HFFc6 (cell line): ENCODE data around the gene JUN. TPM values are rescaled to one million over a fixed set of nuclear protein-coding genes. Genes with fewer than 3 reads are reported as not detected.

ENCODE experiments used
- DNase-seq: peaks from one replicate; pipeline ENCODE4 v3.0.0-alpha.2; 2018
- H3K27ac Mint-ChIP-seq: 2 replicates; pipeline ENCODE4 v1.8.0; 2020; ENCODE audit warnings: mild to moderate bottlenecking, mixed read lengths
- H3K27me3 Mint-ChIP-seq: 2 replicates; pipeline ENCODE4 v1.8.0; 2021; ENCODE audit warnings: mild to moderate bottlenecking, moderate library complexity, mixed read lengths; ENCODE audit not compliant: insufficient read depth
- H3K36me3 Mint-ChIP-seq: 2 replicates; pipeline ENCODE4 v1.8.0; 2021; ENCODE audit warnings: low read depth, mixed read lengths
- H3K4me1 Mint-ChIP-seq: 2 replicates; pipeline ENCODE4 v1.8.0; 2020; ENCODE audit warnings: low read depth, mixed read lengths
- H3K4me3 Mint-ChIP-seq: 2 replicates; pipeline ENCODE4 v1.8.0; 2020; ENCODE audit warnings: mild to moderate bottlenecking, moderate library complexity, mixed read lengths
- H3K9me3 Mint-ChIP-seq: 2 replicates; pipeline ENCODE4 v1.8.0; 2020; ENCODE audit warnings: mild to moderate bottlenecking, mixed read lengths
- total RNA-seq, 6 experiments: library from RNA; stranded (reverse); fragmentation: NEBNext Ultra II Directional; extraction: Animal tissue kit (Norgen Biotek cat#: 25700); gene quantifications; 2 replicates in 1 of 6; 3 replicates in 5 of 6; pipeline ENCODE4 v1.2.3, GENCODE V29; 2021
- TF ChIP-seq, protein P1 (sequence below): fragments of 200-600 bp; sonication (generic); IDR thresholded peaks from 2 replicates; pipeline ENCODE4 v1.5.0; 2021; ENCODE audit warnings: antibody characterized with exemption, mild to moderate bottlenecking

The JUN gene
- total RNA-seq, 6 experiments from 2014 or later, result 80.5 to 91.1 (median 82.2) TPM

DNA sequence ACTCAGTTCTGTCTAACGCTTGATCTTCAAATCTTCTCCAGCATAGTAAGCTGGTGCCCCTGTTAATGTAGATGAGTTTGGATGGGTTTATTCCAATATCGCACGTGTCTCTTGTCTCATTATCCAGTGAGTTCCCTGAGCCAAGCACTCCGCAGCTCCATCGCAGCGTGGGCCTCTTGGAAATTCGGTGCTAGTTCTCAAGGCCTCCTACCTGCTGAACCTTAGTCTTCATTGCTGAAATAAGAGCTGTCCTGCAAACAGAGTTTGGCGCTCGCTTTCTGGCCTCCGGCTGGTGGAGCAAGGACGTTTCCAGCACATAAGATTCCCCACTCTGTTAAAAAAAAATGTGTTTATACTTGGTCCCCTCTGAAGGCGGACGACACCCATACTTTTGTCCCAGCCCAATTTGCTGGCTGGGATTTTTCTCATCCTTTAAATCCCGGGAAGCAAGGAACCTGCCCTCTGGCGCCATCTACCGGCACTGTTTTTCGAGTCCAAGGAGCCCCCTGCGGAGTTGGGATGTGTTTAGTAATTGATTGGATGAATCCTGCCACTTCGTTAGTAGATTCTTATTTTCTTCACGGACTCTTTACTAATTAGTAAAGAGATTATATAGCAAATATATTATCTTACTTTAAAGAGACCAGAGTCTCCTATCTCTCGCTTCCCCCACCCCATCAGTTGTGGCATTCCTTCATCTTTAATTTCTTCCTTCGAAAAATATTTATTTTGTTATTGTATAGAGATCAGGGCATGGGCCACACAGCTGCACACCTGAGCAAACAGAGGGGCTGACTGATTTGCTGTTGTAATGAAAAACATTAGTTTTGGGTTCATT is 14.7 kb downstream of the JUN start:
- peak overlapping the region; percentile 62 for H3K27ac Mint-ChIP-seq
- TF ChIP-seq, protein P1, sequence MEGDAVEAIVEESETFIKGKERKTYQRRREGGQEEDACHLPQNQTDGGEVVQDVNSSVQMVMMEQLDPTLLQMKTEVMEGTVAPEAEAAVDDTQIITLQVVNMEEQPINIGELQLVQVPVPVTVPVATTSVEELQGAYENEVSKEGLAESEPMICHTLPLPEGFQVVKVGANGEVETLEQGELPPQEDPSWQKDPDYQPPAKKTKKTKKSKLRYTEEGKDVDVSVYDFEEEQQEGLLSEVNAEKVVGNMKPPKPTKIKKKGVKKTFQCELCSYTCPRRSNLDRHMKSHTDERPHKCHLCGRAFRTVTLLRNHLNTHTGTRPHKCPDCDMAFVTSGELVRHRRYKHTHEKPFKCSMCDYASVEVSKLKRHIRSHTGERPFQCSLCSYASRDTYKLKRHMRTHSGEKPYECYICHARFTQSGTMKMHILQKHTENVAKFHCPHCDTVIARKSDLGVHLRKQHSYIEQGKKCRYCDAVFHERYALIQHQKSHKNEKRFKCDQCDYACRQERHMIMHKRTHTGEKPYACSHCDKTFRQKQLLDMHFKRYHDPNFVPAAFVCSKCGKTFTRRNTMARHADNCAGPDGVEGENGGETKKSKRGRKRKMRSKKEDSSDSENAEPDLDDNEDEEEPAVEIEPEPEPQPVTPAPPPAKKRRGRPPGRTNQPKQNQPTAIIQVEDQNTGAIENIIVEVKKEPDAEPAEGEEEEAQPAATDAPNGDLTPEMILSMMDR, result peak; percentile 96
- peak; percentile 55 for DNase-seq
- H3K27me3 Mint-ChIP-seq, result peaks cover 1% of the 10 kb centered on the region; the same call in 1 of the 2 replicates
- H3K4me1 Mint-ChIP-seq, result peaks cover 70% of the 10 kb centered on the region
- peaks cover 14% of the 10 kb centered on the region for H3K36me3 Mint-ChIP-seq
- peaks cover 5% of the 10 kb centered on the region; the same call in 1 of the 2 replicates for H3K9me3 Mint-ChIP-seq
- H3K4me3 Mint-ChIP-seq, result peak overlapping the region; percentile 54

DNA sequence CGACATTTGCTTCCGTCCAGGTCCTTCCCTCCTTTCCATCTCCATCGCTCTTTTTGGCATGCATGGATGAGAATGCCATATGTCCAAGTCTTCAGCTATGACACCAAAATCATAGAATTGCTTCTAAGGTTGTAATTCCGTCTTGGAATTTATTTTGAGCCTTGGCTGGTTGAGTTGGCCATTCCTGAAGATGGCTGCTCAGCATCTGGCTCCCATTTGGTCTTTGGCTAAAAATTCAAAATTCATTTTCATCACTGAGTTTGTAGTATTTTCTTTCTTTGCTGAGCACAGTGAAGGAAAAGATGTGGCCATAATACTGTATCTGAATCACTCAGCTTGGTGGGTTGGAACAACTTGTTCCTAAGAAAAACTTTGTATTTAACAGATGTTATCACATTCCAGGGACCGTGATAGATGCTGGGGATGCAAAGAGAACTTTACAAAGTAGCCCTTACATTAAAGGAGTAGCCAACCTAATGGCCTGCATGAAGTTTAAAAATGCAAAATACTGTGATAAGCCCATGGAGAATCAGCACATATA is 15.6 kb downstream of the JUN start:
- Mint-ChIP-seq H3K27me3 (peaks cover 1% of the 10 kb centered on the region; the same call in 1 of the 2 replicates), H3K4me3 (peak overlapping the region; percentile 57; the same call in 1 of the 2 replicates), H3K4me1 (peaks cover 72% of the 10 kb centered on the region), H3K9me3 (peaks cover 5% of the 10 kb centered on the region; the same call in 1 of the 2 replicates), H3K36me3 (peaks cover 14% of the 10 kb centered on the region), H3K27ac (peak overlapping the region; percentile 51; the same call in 1 of the 2 replicates)
- DNase-seq, result peak; percentile 22
- TF ChIP-seq, protein P1, result no peak

DNA sequence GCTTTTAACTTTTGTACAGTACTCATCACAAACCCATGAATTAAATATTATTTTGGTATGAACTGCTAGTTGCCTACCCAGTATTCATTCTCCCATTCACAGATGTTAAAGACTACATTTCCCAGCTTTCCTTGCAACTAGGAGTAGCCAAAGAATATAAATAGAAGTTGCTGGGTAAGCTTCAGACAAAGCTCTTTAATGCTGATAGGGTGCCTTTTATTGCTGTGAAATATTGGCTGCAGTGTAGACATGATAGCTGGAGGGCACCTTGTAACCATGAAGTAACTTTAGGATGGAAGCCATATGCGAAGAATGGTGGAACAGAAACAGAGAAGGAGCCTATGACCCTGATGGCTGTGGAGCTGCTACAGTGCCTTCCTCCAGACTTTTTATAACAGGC is 16.7 kb downstream of the JUN start:
- H3K4me3 Mint-ChIP-seq, result no peak overlapping the region
- peak overlapping the region; percentile 60; the same call in 1 of the 2 replicates for H3K27ac Mint-ChIP-seq
- peaks cover 80% of the 10 kb centered on the region for H3K4me1 Mint-ChIP-seq
- H3K9me3 Mint-ChIP-seq, result peaks cover 5% of the 10 kb centered on the region; the same call in 1 of the 2 replicates
- DNase-seq, result no peak
- peaks cover 14% of the 10 kb centered on the region for H3K36me3 Mint-ChIP-seq
- peaks cover 1% of the 10 kb centered on the region; the same call in 1 of the 2 replicates for H3K27me3 Mint-ChIP-seq
- TF ChIP-seq, protein P1, result no peak

DNA sequence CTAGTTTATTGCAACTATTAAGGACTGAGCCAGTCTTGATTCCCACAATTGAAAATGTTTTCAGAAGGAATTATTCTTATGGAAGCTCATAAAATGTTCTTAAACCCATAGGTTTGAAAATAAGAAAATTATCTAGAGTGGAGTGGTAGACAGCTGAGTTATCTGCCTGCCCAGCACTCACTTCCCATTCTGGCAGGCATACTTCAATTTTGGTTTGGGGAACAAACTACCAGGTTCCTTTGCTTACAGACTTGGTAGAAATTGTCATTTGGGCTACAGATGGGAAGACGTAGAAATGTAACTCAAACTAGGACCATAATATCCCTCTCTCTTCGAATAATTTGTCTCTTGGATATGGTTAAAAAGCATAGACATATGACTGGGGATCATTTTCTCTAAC is 18.4 kb downstream of the JUN start:
- Mint-ChIP-seq H3K27me3 (peaks cover 1% of the 10 kb centered on the region; the same call in 1 of the 2 replicates), H3K4me3 (no peak overlapping the region), H3K9me3 (peaks cover 5% of the 10 kb centered on the region; the same call in 1 of the 2 replicates), H3K4me1 (peaks cover 94% of the 10 kb centered on the region), H3K36me3 (peaks cover 14% of the 10 kb centered on the region), H3K27ac (peak overlapping the region; percentile 67)
- no peak for DNase-seq
- TF ChIP-seq, protein P1, result no peak

DNA sequence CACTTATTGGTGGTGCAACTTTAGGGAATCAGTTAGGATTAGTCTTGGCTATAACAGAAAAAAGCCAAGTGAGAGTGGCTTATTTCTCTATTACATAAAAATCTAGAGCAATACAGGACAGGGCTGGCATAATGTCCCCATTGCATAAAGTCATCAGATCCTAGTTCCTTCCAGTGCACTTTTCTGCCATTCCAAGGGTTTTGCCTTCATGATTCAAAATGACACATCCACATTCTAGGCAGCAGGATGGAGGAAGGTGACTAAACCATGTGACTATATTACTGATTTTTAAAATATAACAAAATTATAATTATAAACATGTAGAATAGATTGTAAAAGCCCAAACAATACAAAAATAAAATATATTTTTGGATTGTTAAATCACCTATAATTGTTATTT is 18.8 kb downstream of the JUN start:
- H3K27me3 Mint-ChIP-seq, result peaks cover 1% of the 10 kb centered on the region; the same call in 1 of the 2 replicates
- H3K4me1 Mint-ChIP-seq, result peaks cover 92% of the 10 kb centered on the region
- H3K36me3 Mint-ChIP-seq, result peaks cover 14% of the 10 kb centered on the region
- H3K27ac Mint-ChIP-seq, result peak overlapping the region; percentile 82
- peaks cover 5% of the 10 kb centered on the region; the same call in 1 of the 2 replicates for H3K9me3 Mint-ChIP-seq
- DNase-seq, result no peak
- H3K4me3 Mint-ChIP-seq, result peak overlapping the region; percentile 68; the same call in 1 of the 2 replicates
- TF ChIP-seq, protein P1, result no peak
